ENCODE results near the gene KIF26B.

Gene KIF26B

GRCh38 chr1:245651093-245651492 lies 496.3 kb downstream of the KIF26B start:
- H3K4me1 ChIP-seq (ENCODE audit: control insufficient read depth, insufficient read depth, low read length) = no peaks in the 10 kb centered on the region
- H3K36me3 ChIP-seq (ENCODE audit: control insufficient read depth, insufficient read depth, low read length) = no peaks in the 10 kb centered on the region
- no peak overlapping the region for H3K4me3 ChIP-seq (ENCODE audit: low read length)
- no peaks in the 10 kb centered on the region for H3K9me3 ChIP-seq (ENCODE audit: control insufficient read depth, low read length)
- no peak overlapping the region for H3K9ac ChIP-seq (ENCODE audit: low read length)
- H3K27me3 ChIP-seq (ENCODE audit: control insufficient read depth, insufficient read depth, low read length) = no peaks in the 10 kb centered on the region

- Histone ChIP-seq H3K4me3 (ENCODE audit: low read length) (no peak overlapping the region), H3K4me1 (ENCODE audit: control insufficient read depth, insufficient read depth, low read length) (no peaks in the 10 kb centered on the region), H3K36me3 (ENCODE audit: control insufficient read depth, insufficient read depth, low read length) (no peaks in the 10 kb centered on the region), H3K9ac (ENCODE audit: low read length) (no peak overlapping the region), H3K27me3 (ENCODE audit: control insufficient read depth, insufficient read depth, low read length) (no peaks in the 10 kb centered on the region), H3K9me3 (ENCODE audit: control insufficient read depth, low read length) (no peaks in the 10 kb centered on the region)
These were observed 497.3 kb downstream of the KIF26B start for GRCh38 chr1:245652116-245652515.

GRCh38 chr1:245652660-245653427 lies 498.1 kb downstream of the KIF26B start:
- Histone ChIP-seq H3K9me3 (ENCODE audit: control insufficient read depth, low read length) (no peaks in the 10 kb centered on the region), H3K9ac (ENCODE audit: low read length) (no peak overlapping the region), H3K4me1 (ENCODE audit: control insufficient read depth, insufficient read depth, low read length) (no peaks in the 10 kb centered on the region), H3K36me3 (ENCODE audit: control insufficient read depth, insufficient read depth, low read length) (no peaks in the 10 kb centered on the region), H3K27me3 (ENCODE audit: control insufficient read depth, insufficient read depth, low read length) (no peaks in the 10 kb centered on the region), H3K4me3 (ENCODE audit: low read length) (no peak overlapping the region)

GRCh38 chr1:245654460-245655050 lies 499.8 kb downstream of the KIF26B start:
- Histone ChIP-seq H3K4me3 (ENCODE audit: low read length) (no peak overlapping the region), H3K36me3 (ENCODE audit: control insufficient read depth, insufficient read depth, low read length) (no peaks in the 10 kb centered on the region), H3K27me3 (ENCODE audit: control insufficient read depth, insufficient read depth, low read length) (no peaks in the 10 kb centered on the region), H3K9me3 (ENCODE audit: control insufficient read depth, low read length) (no peaks in the 10 kb centered on the region), H3K9ac (ENCODE audit: low read length) (no peak overlapping the region), H3K4me1 (ENCODE audit: control insufficient read depth, insufficient read depth, low read length) (no peaks in the 10 kb centered on the region)

GRCh38 chr1:245656189-245656717 lies 501.5 kb downstream of the KIF26B start:
- H3K36me3 ChIP-seq (ENCODE audit: control insufficient read depth, insufficient read depth, low read length) = no peaks in the 10 kb centered on the region
- no peak overlapping the region for H3K4me3 ChIP-seq (ENCODE audit: low read length)
- no peaks in the 10 kb centered on the region for H3K9me3 ChIP-seq (ENCODE audit: control insufficient read depth, low read length)
- H3K9ac ChIP-seq (ENCODE audit: low read length) = no peak overlapping the region
- no peaks in the 10 kb centered on the region for H3K4me1 ChIP-seq (ENCODE audit: control insufficient read depth, insufficient read depth, low read length)
- H3K27me3 ChIP-seq (ENCODE audit: control insufficient read depth, insufficient read depth, low read length) = no peaks in the 10 kb centered on the region

- H3K4me1 ChIP-seq (ENCODE audit: control insufficient read depth, insufficient read depth, low read length) = no peaks in the 10 kb centered on the region
These were observed 502.6 kb downstream of the KIF26B start for GRCh38 chr1:245657371-245657770.

DNA sequence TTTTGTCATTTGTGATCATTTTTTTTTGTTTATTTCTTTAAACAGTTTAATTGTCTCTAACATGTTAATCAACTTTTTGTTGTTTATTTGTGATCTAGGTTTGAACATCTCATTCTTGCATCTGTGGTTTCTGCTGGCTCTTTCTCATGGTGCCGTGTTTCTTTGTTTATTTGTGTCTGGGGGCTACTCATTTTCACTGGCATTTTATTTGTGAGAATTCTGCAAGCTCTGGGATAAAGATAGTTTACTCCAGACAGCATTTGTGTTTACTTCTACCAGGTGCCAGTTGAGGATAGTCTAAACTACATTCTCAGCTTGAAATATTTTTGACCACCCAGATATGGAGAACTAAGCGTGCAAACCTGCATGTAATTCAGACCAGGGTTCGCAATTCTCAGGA lies 508.6 kb downstream of the KIF26B start:
- Histone ChIP-seq H3K9ac (ENCODE audit: low read length) (no peak overlapping the region), H3K36me3 (ENCODE audit: control insufficient read depth, insufficient read depth, low read length) (no peaks in the 10 kb centered on the region), H3K27me3 (ENCODE audit: control insufficient read depth, insufficient read depth, low read length) (no peaks in the 10 kb centered on the region), H3K9me3 (ENCODE audit: control insufficient read depth, low read length) (no peaks in the 10 kb centered on the region), H3K4me3 (ENCODE audit: low read length) (no peak overlapping the region), H3K4me1 (ENCODE audit: control insufficient read depth, insufficient read depth, low read length) (no peaks in the 10 kb centered on the region)

More at GRCh38 chr1:245657371-245657770, 502.6 kb downstream of the KIF26B start:
- no peak overlapping the region for H3K9ac ChIP-seq (ENCODE audit: low read length)
- H3K27me3 ChIP-seq (ENCODE audit: control insufficient read depth, insufficient read depth, low read length) = no peaks in the 10 kb centered on the region
- no peak overlapping the region for H3K4me3 ChIP-seq (ENCODE audit: low read length)
- H3K9me3 ChIP-seq (ENCODE audit: control insufficient read depth, low read length) = no peaks in the 10 kb centered on the region
- H3K36me3 ChIP-seq (ENCODE audit: control insufficient read depth, insufficient read depth, low read length) = no peaks in the 10 kb centered on the region

DNA sequence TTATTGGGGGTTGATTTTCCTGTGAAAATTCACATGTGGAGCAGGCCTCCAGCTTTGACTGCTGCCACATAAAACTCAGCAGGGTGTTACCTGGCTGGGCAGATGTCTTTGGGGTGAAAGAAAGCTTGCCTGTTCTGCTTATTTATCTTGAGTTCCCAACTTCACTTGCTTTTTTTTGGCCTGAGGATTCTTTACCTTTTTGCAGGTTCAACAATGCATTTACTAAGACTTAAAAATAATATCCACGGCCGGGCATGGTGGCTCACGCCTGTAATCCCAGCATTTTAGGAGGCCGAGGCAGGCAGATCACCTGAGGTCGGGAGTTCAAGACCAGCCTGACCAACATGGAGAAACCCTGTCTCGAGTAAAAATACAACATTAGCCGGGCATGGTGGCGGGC lies 509.1 kb downstream of the KIF26B start:
- no peaks in the 10 kb centered on the region for H3K36me3 ChIP-seq (ENCODE audit: control insufficient read depth, insufficient read depth, low read length)
- no peaks in the 10 kb centered on the region for H3K9me3 ChIP-seq (ENCODE audit: control insufficient read depth, low read length)
- H3K9ac ChIP-seq (ENCODE audit: low read length) = no peak overlapping the region
- H3K4me1 ChIP-seq (ENCODE audit: control insufficient read depth, insufficient read depth, low read length) = no peaks in the 10 kb centered on the region
- H3K27me3 ChIP-seq (ENCODE audit: control insufficient read depth, insufficient read depth, low read length) = no peaks in the 10 kb centered on the region
- no peak overlapping the region for H3K4me3 ChIP-seq (ENCODE audit: low read length)

DNA sequence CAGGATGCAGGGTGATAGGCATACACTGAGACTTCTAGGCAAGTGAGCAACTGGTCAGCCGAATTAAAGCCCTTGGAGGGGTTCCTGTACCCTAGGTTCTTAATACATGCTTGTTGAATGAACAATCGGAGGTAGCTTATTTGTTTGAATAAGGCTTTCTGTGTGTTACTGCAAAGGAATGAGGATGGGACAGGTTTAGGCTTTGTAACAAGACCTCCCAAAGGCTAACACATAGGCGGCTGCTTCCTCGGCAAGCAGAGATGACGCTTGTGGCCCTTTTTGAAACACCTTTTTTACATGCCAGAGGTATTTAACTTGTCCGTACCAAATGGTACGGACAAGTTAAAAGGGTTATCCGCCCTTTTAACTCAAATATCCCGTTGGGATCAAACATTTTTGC lies 511.6 kb downstream of the KIF26B start:
- H3K4me1 ChIP-seq (ENCODE audit: control insufficient read depth, insufficient read depth, low read length) = no peaks in the 10 kb centered on the region
- no peak overlapping the region for H3K4me3 ChIP-seq (ENCODE audit: low read length)
- H3K9ac ChIP-seq (ENCODE audit: low read length) = no peak overlapping the region
- no peaks in the 10 kb centered on the region for H3K36me3 ChIP-seq (ENCODE audit: control insufficient read depth, insufficient read depth, low read length)
- H3K27me3 ChIP-seq (ENCODE audit: control insufficient read depth, insufficient read depth, low read length) = no peaks in the 10 kb centered on the region
- no peaks in the 10 kb centered on the region for H3K9me3 ChIP-seq (ENCODE audit: control insufficient read depth, low read length)

- no peaks in the 10 kb centered on the region for H3K9me3 ChIP-seq (ENCODE audit: control insufficient read depth, low read length)
- no peak overlapping the region for H3K9ac ChIP-seq (ENCODE audit: low read length)
- no peaks in the 10 kb centered on the region for H3K36me3 ChIP-seq (ENCODE audit: control insufficient read depth, insufficient read depth, low read length)
- no peaks in the 10 kb centered on the region for H3K27me3 ChIP-seq (ENCODE audit: control insufficient read depth, insufficient read depth, low read length)
- no peak overlapping the region for H3K4me3 ChIP-seq (ENCODE audit: low read length)
- H3K4me1 ChIP-seq (ENCODE audit: control insufficient read depth, insufficient read depth, low read length) = no peaks in the 10 kb centered on the region
These were observed 516.6 kb downstream of the KIF26B start for GRCh38 chr1:245671349-245671748.

DNA sequence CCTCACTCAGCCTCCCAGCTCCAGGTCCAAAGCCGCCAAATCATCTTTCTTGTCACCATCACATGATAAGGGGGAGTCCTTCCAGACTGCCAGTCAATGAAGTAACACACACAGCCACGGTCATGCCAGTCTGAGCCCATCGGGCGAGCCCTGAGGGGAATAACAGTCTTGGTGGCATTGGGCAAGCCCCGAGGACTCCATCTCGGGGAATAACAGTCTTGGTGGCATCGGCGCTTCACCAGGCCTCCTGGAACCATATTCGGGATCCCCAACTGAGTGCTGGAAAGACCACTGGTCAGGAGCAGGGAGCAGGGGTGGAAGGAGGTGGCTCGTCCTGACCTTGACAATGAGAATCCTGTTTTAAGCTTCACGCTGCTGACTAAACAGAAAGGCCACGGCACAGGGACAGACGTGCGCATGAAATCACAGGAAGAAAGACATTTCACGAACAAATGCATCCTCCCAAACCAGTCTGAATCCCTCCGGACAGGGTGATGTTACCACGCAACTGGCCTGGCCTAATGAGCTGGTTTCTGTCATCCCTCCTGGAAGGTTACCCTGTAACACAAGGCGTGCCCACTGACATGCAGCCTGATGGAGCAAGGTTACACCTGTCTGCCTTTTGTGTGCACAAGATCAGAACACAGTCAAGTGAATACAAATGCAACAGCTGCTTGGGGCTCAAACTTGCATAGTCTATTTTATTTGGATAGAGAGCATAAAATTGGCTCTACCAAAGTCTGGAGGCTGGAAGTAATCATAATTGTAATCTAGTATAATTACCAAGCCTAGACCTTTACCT lies 517.4 kb downstream of the KIF26B start:
- H3K4me1 ChIP-seq (ENCODE audit: control insufficient read depth, insufficient read depth, low read length) = no peaks in the 10 kb centered on the region

More for the DNA sequence above, 517.4 kb downstream of the KIF26B start:
- H3K4me3 ChIP-seq (ENCODE audit: low read length) = no peak overlapping the region
- H3K9ac ChIP-seq (ENCODE audit: low read length) = no peak overlapping the region
- H3K9me3 ChIP-seq (ENCODE audit: control insufficient read depth, low read length) = no peaks in the 10 kb centered on the region
- no peaks in the 10 kb centered on the region for H3K36me3 ChIP-seq (ENCODE audit: control insufficient read depth, insufficient read depth, low read length)
- no peaks in the 10 kb centered on the region for H3K27me3 ChIP-seq (ENCODE audit: control insufficient read depth, insufficient read depth, low read length)
